ENCODE data around the gene RCL1.
"Not testable (repeated sequence)": the region's sequence is repeated elsewhere in the genome, so short reads cannot be mapped to it uniquely, and the experiment has no call there.

The RCL1 gene

DNA sequence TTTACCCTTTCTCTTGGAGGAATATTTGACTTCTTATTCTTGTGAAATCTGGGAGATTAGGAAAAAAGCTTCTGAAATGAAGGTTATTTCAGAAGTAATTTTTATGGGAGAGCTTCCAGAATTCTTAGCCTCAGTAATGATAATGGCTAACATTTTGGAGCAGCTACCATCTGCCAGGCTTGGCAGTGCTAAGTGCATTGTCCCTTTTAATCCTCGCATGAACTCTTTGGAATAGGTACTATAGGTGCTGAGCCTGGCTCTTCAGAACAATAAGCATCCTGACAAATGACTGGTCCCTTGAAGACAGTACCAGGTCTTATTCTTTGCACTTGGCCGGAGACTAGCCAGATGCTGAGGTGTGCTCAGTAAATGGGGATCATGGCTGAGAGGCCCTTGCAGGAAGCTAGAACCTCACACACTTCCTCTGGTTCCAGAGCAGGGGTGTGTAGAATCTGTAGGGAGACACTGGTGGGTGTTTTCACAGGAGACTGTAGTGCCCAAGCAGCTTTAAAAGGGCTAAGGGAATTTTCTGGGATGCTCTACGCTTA is 90.7 kb downstream of the RCL1 start:
- no peak for DNase-seq (ENCODE audit: low spot score)

DNA sequence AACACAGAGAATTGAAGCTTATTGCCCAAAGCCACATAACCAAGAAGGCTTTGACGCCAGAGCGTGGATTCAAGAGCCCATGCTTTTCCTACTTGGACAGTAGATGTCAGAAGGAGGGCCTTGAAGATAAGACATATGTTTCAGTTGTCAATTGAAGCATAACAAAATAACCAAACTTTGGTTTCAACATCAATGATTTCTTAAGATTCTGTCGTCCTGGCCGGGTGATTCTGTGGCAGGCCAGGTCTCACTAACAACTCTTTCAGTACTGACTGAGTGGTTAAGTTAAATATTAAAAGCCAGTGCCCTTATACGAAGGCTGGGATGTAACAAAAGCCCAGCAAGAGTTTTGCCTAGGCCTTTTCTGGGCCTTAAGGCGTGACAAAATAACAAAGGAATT is 94.0 kb downstream of the RCL1 start:
- no peak for DNase-seq (ENCODE audit: low spot score)

DNA sequence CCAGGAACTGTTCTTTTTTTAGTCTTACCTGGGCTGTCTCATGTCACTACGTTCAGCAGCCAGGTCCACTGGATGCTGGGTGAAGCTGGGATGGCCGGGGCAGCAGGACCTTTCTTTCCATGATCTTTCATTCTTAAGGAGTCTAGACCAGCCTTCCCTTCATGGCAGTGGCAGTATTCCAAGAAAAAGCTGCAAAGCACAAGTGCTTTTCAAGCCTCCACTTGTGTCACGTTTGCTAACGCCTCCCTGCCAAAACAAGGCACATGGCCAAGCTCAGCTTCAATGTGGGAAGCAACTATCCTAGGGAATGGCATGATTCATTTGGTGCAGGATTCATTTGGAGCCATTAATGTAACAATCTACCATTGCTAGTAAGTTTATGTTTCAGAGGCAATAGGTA is 94.8 kb downstream of the RCL1 start:
- no peak for DNase-seq (ENCODE audit: low spot score)

DNA sequence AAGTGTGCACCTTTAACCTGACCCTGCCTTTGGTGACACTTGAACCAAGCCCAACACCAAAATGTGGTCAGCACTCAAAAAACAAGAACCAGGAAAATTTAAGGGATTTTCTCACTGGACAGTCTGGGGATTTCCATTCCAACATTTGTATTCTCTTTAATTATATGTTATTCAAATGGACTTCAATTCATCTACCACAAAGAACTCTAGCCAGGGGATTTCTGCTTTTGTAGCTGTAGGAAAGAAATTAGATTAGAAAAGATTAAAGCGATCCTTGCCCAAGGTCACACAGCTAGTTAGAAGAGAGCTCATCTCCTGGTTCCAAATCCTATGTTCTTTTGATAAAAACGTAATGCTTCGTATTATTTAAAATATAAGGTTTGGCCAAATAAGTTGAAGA is 97.5 kb downstream of the RCL1 start:
- no peak for DNase-seq (ENCODE audit: low spot score)

DNA sequence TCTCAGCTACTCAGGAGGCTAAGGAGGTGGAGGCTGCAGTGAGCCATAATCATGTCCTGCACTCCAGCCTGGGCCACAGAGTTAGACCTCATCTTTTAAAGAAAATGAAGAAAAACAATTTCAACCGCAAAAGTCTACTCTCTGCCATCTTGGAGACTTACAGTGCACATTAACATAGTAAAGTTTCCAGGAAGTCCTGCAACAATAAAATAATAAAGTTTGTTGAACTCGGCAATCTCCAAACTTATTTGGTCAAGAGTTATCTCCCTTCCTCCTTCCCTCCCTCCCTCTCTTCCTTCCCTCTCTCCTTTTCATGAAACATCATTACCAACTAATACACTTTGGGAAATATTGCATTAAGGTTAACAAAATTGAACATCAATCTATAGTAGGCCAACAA is 98.2 kb downstream of the RCL1 start:
- no peak for DNase-seq (ENCODE audit: low spot score)

DNA sequence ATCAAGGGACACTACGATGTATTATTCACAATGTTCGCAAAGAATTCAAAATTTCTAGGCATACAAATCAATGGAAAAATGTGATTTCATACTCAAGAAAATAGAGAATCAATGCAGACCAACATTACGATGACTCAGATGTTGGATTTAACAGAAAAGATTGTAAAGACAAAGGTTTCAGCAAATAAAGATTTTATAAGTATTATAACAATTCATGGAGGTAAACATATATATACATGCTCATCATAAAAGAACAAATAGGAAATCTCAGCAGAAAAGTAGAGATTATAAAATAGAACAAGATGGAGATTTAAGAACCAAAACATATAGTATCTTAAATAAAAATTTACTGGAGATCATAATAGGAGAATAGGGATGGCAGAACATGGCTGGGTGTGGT is 98.9 kb downstream of the RCL1 start:
- no peak for DNase-seq (ENCODE audit: low spot score)

DNA sequence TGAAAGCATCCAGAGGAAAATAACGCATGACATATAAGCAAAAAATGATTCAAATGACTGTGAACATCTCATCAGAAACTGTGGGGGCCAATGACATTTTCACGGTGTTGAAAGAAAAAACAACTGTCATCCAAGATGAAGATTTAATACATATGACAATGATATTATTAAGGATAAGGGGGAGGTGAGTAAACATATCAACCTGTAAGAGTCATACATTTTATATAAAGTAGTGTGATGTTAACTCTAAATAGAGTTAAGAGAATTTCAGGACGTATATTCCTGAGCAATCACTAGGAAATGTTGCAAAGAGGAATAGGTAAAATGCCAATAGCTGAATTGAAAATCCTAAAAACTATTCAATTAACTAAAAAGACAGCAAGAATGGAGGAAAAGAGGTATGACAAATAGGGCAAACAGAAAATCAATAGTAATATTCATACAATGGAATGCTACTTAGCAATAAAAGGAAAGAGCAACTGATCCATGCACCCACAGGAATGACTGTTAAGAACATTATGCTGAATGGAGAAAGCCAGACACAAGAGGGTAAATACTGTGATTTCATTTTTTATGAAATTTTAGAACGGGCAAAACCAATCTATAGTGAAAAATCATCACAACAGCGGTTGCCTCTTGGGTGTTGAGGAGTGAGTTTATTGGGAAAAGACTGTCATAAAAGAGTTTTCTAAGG is 99.9 kb downstream of the RCL1 start:
- DNase-seq (ENCODE audit: low spot score), result no peak

DNA sequence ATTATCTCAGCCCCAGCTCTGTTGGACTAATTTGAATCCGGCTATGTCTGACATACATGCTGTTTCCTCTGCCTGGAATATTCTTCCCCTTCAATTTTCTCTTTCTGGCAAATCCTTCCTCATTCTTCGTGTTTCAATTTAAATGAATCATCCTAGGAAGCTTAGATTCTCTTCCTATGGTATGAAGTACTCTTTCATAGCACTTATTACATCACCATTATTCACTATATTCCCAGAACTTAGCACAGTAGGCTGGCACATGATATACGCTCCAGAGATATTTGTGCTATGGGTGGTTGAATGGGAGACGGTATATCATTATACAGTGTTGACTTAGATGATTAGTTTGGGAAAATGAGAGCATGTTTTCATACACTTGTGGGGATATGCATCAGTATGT is 101.3 kb downstream of the RCL1 start:
- no peak for DNase-seq (ENCODE audit: low spot score)

DNA sequence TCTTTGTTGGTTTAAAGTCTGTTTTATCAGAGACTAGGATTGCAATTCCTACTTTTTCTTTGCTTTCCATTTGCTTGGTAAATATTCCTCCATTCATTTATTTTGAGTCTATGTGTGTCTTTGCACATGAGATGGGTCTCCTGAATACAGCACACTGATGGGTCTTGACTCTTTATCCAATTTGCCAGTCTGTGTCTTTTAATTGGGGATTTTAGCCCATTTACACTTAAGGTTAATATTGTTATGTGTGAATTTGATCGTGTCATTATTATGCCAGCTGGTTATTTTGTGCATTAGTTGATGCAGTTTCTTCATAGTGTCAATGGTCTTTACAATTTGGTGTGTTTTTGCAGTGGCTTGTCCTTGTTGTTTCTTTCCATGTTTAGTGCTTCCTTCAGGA is 107.1 kb downstream of the RCL1 start:
- not testable (repeated sequence) for DNase-seq (ENCODE audit: low spot score)

DNA sequence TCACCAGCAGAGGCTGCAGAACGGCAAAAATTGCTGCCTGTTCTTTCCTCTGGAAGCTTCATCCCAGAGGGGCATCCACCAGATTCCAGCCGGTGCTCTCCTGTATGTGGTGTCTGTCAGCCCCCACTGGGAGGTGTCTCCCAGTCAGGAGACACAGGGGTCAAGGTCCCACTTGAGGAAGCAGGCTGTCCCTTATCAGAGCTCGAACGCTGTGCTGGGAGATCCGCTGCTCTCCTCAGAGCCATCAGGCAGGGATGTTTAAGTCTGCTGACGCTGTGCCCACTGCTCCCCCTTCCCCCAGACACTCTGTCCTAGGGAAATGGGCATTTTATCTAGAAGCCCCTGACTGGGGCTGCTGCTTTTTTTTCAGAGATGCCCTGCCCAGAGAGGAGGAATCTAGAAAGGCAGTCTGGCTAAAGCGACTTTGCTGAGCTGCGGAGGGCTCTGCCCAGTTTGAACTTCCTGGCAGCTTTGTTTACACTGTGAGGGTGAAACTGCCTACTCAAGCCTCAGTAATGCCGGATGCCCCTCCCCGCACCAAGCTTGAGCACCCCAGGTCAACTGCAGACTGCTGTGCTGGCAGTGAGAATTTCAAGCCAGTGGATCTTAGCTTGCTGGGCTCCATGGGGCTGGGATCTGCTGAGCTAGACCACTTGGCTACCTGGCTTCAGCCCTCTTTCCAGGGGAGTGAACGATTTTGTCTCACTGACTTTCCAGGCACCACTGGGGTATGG is 108.8 kb downstream of the RCL1 start:
- not testable (repeated sequence) for DNase-seq (ENCODE audit: low spot score)

DNA sequence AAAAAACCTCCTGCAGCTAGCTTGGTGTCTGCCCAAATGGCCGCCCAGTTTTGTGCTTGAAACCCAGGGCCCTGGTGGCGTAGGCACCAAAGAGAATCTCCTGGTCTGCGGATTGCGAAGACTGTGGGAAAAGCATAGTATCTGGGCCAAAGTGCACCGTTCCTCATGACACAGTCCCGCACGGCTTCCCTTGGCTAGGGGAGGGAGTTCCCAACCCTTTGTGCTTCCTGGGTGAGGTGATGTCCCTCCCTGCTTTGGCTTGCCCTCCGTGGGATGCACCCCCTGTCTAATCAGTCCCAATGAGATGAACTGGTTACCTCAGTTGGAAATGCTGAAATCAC is 109.4 kb downstream of the RCL1 start:
- DNase-seq (ENCODE audit: low spot score), result no peak

DNA sequence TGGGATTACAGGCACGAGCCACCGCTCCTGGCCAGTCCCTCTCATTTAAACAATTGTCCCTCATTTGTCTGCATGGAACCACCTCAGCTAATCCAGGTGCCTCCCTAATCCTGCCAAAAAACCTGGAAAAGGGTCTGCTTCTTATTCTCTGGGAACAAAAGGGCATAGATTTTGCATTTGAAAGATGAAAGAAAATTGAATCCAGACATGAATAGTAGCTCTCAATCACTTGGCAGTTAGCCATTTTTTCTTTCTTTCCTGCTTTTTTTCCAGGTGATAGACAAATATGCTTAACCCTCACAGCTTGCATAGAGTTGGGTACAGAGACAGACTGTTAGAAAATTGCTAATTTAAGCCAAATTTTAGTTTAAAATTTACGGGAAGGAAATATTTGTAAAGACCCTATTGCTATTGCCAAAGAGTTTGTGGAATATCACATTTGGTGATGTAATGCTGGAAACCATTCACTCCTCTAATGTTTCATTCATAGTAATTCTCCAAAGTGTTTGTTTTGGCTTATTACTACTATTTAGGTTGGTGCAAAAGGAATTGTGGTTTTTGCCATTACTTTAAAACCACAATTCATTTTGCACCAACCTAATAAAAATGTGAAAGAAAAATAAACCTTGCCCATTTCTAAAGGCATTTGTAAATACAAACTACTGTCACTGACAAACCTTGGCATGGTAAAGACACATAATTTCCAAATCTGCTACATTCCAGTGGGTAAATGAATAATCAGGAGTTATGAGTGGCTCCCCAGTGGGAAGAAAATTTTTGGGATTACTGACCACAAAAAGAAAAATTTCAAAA is 111.8 kb downstream of the RCL1 start:
- DNase-seq (ENCODE audit: low spot score), result no peak

DNA sequence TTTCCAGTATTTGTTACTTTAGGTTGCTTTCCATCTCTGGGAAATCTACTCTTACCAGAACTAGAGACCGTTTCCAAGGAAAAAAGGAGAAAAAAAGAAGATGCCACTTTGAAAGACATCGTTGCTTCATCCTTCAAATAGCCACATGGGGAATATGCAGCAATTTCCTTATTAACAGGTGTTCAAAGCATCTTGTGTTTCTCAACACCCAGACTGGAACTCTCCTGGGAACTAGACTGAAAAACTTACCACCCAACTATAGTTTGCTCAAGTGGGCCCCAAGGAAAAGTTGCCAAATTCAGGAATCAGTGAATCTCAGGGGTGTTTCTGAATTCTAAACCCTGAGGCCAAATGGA is 112.4 kb downstream of the RCL1 start:
- DNase-seq (ENCODE audit: low spot score), result no peak
